IPS-NIHi11 (cell line): ENCODE data around the gene AHDC1.

Source experiments
- DNase-seq: peaks from one replicate; pipeline ENCODE4 v3.0.0; 2012; ENCODE audit warnings: mixed read lengths, low spot score

AHDC1 gene

GRCh38 chr1:27597516-27598294, 6.2 kb downstream of the AHDC1 start:
- no peak for DNase-seq

GRCh38 chr1:27596986-27597385, 7.0 kb downstream of the AHDC1 start:
- no peak for DNase-seq

- DNase-seq = no peak
Observed at GRCh38 chr1:27596261-27596660, 7.7 kb downstream of the AHDC1 start.

GRCh38 chr1:27595597-27595996, 8.3 kb downstream of the AHDC1 start:
- no peak for DNase-seq

- DNase-seq = no peak
Observed at GRCh38 chr1:27594564-27595510, 9.1 kb downstream of the AHDC1 start.

- DNase-seq = no peak
Observed at GRCh38 chr1:27593678-27594563, 10.0 kb downstream of the AHDC1 start.

GRCh38 chr1:27592931-27593677, 10.8 kb downstream of the AHDC1 start:
- peak; percentile 77 for DNase-seq

GRCh38 chr1:27592232-27592930, 11.6 kb downstream of the AHDC1 start:
- DNase-seq = peak; percentile 78

- DNase-seq = no peak
Observed at GRCh38 chr1:27591622-27592021, 12.3 kb downstream of the AHDC1 start.

- no peak for DNase-seq
Observed at GRCh38 chr1:27590917-27591508, 12.9 kb downstream of the AHDC1 start.

- no peak for DNase-seq
Observed at GRCh38 chr1:27589841-27590426, 14.0 kb downstream of the AHDC1 start.

GRCh38 chr1:27589441-27589840, 14.5 kb downstream of the AHDC1 start:
- no peak for DNase-seq

- DNase-seq = no peak
Observed at GRCh38 chr1:27588256-27589232, 15.4 kb downstream of the AHDC1 start.

GRCh38 chr1:27585684-27586083, 18.3 kb downstream of the AHDC1 start:
- no peak for DNase-seq

GRCh38 chr1:27584453-27584852, 19.5 kb downstream of the AHDC1 start:
- DNase-seq = no peak

- DNase-seq = no peak
Observed at GRCh38 chr1:27583479-27583878, 20.5 kb downstream of the AHDC1 start.

GRCh38 chr1:27581823-27582243, 22.1 kb downstream of the AHDC1 start:
- DNase-seq = no peak

GRCh38 chr1:27577504-27578188, 26.3 kb downstream of the AHDC1 start:
- DNase-seq = no peak
